WTC11 (cell line): ENCODE measurements around the gene THAP6. TPM values are rescaled to one million over a fixed set of nuclear protein-coding genes. Genes with fewer than 3 reads are reported as not detected.

Experiments
- ATAC-seq: fragments of 200-7000 bp; cut with Tn5 transposase; 2 replicates; pipeline ENCODE4 v1.10.0; 2021; ENCODE audit warnings: mild to moderate bottlenecking, moderate library complexity
- CTCF ChIA-PET: fragments of 300-600 bp; sonication (Branson Sonifier 250); formaldehyde crosslinking; loops from one replicate; lab custom pipeline; 2021; ENCODE audit warnings: antibody characterized with exemption; lab: Charles Lee
- POLR2A ChIA-PET: fragments of 350-600 bp; sonication (Branson Sonifier 250); formaldehyde crosslinking; loops from one replicate; lab custom pipeline; 2021; ENCODE audit warnings: antibody characterized with exemption; lab: Charles Lee
- DNase-seq: peaks from one replicate; pipeline ENCODE4 v3.0.0; 2021; ENCODE audit warnings: low spot score
- H3K27ac Mint-ChIP-seq: 2 replicates; pipeline ENCODE4 v1.8.0; 2021; ENCODE audit warnings: mixed read lengths
- H3K27me3 Mint-ChIP-seq: 2 replicates; pipeline ENCODE4 v1.8.0; 2021; ENCODE audit warnings: low read depth, mild to moderate bottlenecking, moderate library complexity, mixed read lengths
- H3K36me3 Mint-ChIP-seq: 2 replicates; pipeline ENCODE4 v1.8.0; 2021; ENCODE audit warnings: mixed read lengths
- H3K4me1 Mint-ChIP-seq: 2 replicates; pipeline ENCODE4 v1.8.0; 2022; ENCODE audit warnings: mixed read lengths
- H3K4me3 Mint-ChIP-seq: 2 replicates; pipeline ENCODE4 v1.8.0; 2021; ENCODE audit warnings: mild to moderate bottlenecking, moderate library complexity, mixed read lengths
- H3K9me3 Mint-ChIP-seq: 2 replicates; pipeline ENCODE4 v1.8.0; 2021; ENCODE audit warnings: mixed read lengths
- CBFB ChIP-seq: sonication (generic); formaldehyde crosslinking; IDR thresholded peaks from 2 replicates; pipeline ENCODE4 v1.8.1; 2022; ENCODE audit warnings: mild to moderate bottlenecking, low read depth, missing genetic modification reagents
- ELF4 ChIP-seq: sonication (generic); formaldehyde crosslinking; IDR thresholded peaks from 2 replicates; pipeline ENCODE4 v1.8.1; 2022; ENCODE audit warnings: low read depth, mild to moderate bottlenecking, moderate library complexity, missing genetic modification reagents
- ETV6 ChIP-seq: sonication (generic); formaldehyde crosslinking; IDR thresholded peaks from 2 replicates; pipeline ENCODE4 v1.8.1; 2022; ENCODE audit warnings: mild to moderate bottlenecking, missing genetic modification reagents
- FOXK1 ChIP-seq: sonication (generic); formaldehyde crosslinking; IDR thresholded peaks from 2 replicates; pipeline ENCODE4 v1.8.0; 2022; ENCODE audit warnings: mild to moderate bottlenecking, moderate library complexity, missing genetic modification reagents
- GABPB1 ChIP-seq: sonication (generic); formaldehyde crosslinking; IDR thresholded peaks from 2 replicates; pipeline ENCODE4 v1.8.1; 2023; ENCODE audit warnings: mild to moderate bottlenecking, missing genetic modification reagents
- GRHL2 ChIP-seq: fragments of 250-450 bp; sonication (Bioruptor Pico); IDR thresholded peaks from 2 replicates; pipeline ENCODE4 v1.8.0; 2022; ENCODE audit warnings: mild to moderate bottlenecking, moderate library complexity; ENCODE audit not compliant: insufficient replicate concordance, severe bottlenecking
- IRF2 ChIP-seq: sonication (generic); formaldehyde crosslinking; IDR thresholded peaks from 2 replicates; pipeline ENCODE4 v1.8.0; 2022; ENCODE audit warnings: low read depth, missing genetic modification reagents, borderline replicate concordance
- JAZF1 ChIP-seq: fragments of 250-450 bp; sonication (Bioruptor Pico); IDR thresholded peaks from 2 replicates; pipeline ENCODE4 v1.9.0; 2021; ENCODE audit warnings: moderate library complexity, mild to moderate bottlenecking, inconsistent platforms
- MYBL2 ChIP-seq: sonication (generic); formaldehyde crosslinking; IDR thresholded peaks from 2 replicates; pipeline ENCODE4 v1.8.1; 2023; ENCODE audit warnings: mild to moderate bottlenecking, moderate library complexity, missing genetic modification reagents
- NFATC4 ChIP-seq: fragments of 250-450 bp; sonication (Bioruptor Pico); IDR thresholded peaks from 2 replicates; pipeline ENCODE4 v1.9.0; 2021; ENCODE audit warnings: mild to moderate bottlenecking
- NFE2L1 ChIP-seq: sonication (generic); formaldehyde crosslinking; IDR thresholded peaks from 2 replicates; pipeline ENCODE4 v1.8.1; 2023; ENCODE audit warnings: missing genetic modification reagents
- PREB ChIP-seq: sonication (generic); formaldehyde crosslinking; IDR thresholded peaks from 2 replicates; pipeline ENCODE4 v1.8.1; 2022; ENCODE audit warnings: mild to moderate bottlenecking, missing genetic modification reagents, moderate library complexity, borderline replicate concordance
- SMAD4 ChIP-seq: sonication (generic); formaldehyde crosslinking; IDR thresholded peaks from 2 replicates; pipeline ENCODE4 v1.8.0; 2022; ENCODE audit warnings: mild to moderate bottlenecking, missing genetic modification reagents
- TEAD1 ChIP-seq: sonication (generic); formaldehyde crosslinking; IDR thresholded peaks from 2 replicates; pipeline ENCODE4 v1.8.0; 2022; ENCODE audit warnings: mild to moderate bottlenecking, missing genetic modification reagents
- ZBTB21 ChIP-seq: sonication (generic); formaldehyde crosslinking; IDR thresholded peaks from 2 replicates; pipeline ENCODE4 v1.8.1; 2023; ENCODE audit warnings: mild to moderate bottlenecking, missing genetic modification reagents, borderline replicate concordance
- ZMAT4 ChIP-seq: fragments of 250-450 bp; sonication (Bioruptor Pico); IDR thresholded peaks from 2 replicates; pipeline ENCODE4 v1.9.0; 2021; ENCODE audit warnings: mild to moderate bottlenecking
- ZNF138 ChIP-seq: sonication (generic); formaldehyde crosslinking; conservative IDR thresholded peaks from 2 replicates; pipeline ENCODE4 v1.8.1; 2022; ENCODE audit warnings: mild to moderate bottlenecking, moderate library complexity, missing genetic modification reagents
- ZNF671 ChIP-seq: fragments of 250-450 bp; sonication (Bioruptor Pico); IDR thresholded peaks from 2 replicates; pipeline ENCODE4 v1.8.0; 2021; ENCODE audit warnings: mild to moderate bottlenecking
- total RNA-seq: library from RNA; stranded (reverse); gene quantifications from 3 replicates; pipeline ENCODE4 v1.2.3, GENCODE V29; 2021
- TF ChIP-seq, protein P1 (sequence below): sonication (generic); formaldehyde crosslinking; IDR thresholded peaks from 2 replicates; pipeline ENCODE4 v1.8.0; 2023; ENCODE audit warnings: missing genetic modification reagents
- TF ChIP-seq, protein P2 (sequence below): sonication (generic); formaldehyde crosslinking; IDR thresholded peaks from 2 replicates; pipeline ENCODE4 v1.8.0; 2022; ENCODE audit warnings: mild to moderate bottlenecking, missing genetic modification reagents
- TF ChIP-seq, protein P3 (sequence below): sonication (generic); formaldehyde crosslinking; IDR thresholded peaks from 2 replicates; pipeline ENCODE4 v1.8.1; 2022; ENCODE audit warnings: missing genetic modification reagents, borderline replicate concordance
- TF ChIP-seq, protein P4 (sequence below): sonication (generic); formaldehyde crosslinking; IDR thresholded peaks from 2 replicates; pipeline ENCODE4 v1.8.1; 2023; ENCODE audit warnings: mild to moderate bottlenecking, missing genetic modification reagents
- TF ChIP-seq, protein P5 (sequence below): sonication (generic); formaldehyde crosslinking; IDR thresholded peaks from 2 replicates; pipeline ENCODE4 v1.8.1; 2023; ENCODE audit warnings: mild to moderate bottlenecking, moderate library complexity, missing genetic modification reagents
- TF ChIP-seq, protein P6 (sequence below): fragments of 250-450 bp; sonication (Bioruptor Pico); conservative IDR thresholded peaks from 2 replicates; pipeline ENCODE4 v1.9.0; 2021; ENCODE audit warnings: mild to moderate bottlenecking
- TF ChIP-seq, protein P7 (sequence below): fragments of 250-450 bp; sonication (Bioruptor Pico); IDR thresholded peaks from 2 replicates; pipeline ENCODE4 v1.9.0; 2021; ENCODE audit warnings: moderate library complexity, mild to moderate bottlenecking, inconsistent platforms, borderline replicate concordance

The THAP6 gene
- total RNA-seq, 1 experiment from 2014 or later = 13.3 TPM

DNA sequence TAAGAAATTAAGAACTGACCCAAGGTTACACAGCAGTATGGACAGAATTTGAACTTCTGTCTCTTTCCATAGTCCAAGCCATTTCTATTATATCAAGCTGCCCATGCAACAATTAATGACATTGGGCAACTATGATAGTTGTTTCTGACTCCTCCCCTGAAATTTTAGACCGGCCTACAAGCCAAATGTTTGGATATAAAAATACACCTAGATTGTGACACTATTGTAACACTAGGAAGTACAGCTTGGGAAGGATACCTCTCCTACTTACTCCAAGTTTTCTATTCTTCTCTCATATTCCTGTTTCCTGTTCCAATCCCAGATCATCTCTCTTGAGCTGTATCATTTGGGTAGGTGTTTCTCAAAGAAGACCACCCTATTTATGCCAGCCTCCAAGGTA lies 43.5 kb upstream of the THAP6 start:
- Mint-ChIP-seq H3K9me3 (no peaks in the 10 kb centered on the region), H3K36me3 (no peaks in the 10 kb centered on the region), H3K27ac (no peak overlapping the region), H3K4me1 (no peaks in the 10 kb centered on the region), H3K4me3 (no peak overlapping the region), H3K27me3 (no peaks in the 10 kb centered on the region)
- TF ChIP-seq, protein P1, sequence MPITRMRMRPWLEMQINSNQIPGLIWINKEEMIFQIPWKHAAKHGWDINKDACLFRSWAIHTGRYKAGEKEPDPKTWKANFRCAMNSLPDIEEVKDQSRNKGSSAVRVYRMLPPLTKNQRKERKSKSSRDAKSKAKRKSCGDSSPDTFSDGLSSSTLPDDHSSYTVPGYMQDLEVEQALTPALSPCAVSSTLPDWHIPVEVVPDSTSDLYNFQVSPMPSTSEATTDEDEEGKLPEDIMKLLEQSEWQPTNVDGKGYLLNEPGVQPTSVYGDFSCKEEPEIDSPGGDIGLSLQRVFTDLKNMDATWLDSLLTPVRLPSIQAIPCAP (CRISPR knock-in tag) = no peak
- TF ChIP-seq IRF2 = no peak
- TF ChIP-seq NFATC4 (CRISPR knock-in tag) = no peak
- no peak for TF ChIP-seq JAZF1 (CRISPR knock-in tag)
- no peak for TF ChIP-seq ELF4
- no peak for TF ChIP-seq ZNF138 (CRISPR knock-in tag)
- TF ChIP-seq PREB (CRISPR knock-in tag) = no peak
- no peak for TF ChIP-seq MYBL2 (CRISPR knock-in tag)
- no peak for TF ChIP-seq GRHL2 (CRISPR knock-in tag)
- TF ChIP-seq, protein P2, sequence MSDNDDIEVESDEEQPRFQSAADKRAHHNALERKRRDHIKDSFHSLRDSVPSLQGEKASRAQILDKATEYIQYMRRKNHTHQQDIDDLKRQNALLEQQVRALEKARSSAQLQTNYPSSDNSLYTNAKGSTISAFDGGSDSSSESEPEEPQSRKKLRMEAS (CRISPR knock-in tag) = no peak
- no peak for TF ChIP-seq ZBTB21 (CRISPR knock-in tag)
- no peak for TF ChIP-seq ZNF671 (CRISPR knock-in tag)
- TF ChIP-seq CBFB = no peak
- no peak for TF ChIP-seq NFE2L1 (CRISPR knock-in tag)
- TF ChIP-seq TEAD1 (CRISPR knock-in tag) = no peak
- POLR2A ChIA-PET = interaction anchor here (1.3 kb wide), 1 partner anchor 44 kb away, joined by 3 read pairs; the partner anchor contains the start of genes RCHY1 and THAP6
- ATAC-seq (no peak), DNase-seq (no peak)
- CTCF ChIA-PET = interaction anchor here (0.7 kb wide), 1 partner anchor 377 kb away, joined by 3 read pairs; no protein-coding TSS in a partner anchor

DNA sequence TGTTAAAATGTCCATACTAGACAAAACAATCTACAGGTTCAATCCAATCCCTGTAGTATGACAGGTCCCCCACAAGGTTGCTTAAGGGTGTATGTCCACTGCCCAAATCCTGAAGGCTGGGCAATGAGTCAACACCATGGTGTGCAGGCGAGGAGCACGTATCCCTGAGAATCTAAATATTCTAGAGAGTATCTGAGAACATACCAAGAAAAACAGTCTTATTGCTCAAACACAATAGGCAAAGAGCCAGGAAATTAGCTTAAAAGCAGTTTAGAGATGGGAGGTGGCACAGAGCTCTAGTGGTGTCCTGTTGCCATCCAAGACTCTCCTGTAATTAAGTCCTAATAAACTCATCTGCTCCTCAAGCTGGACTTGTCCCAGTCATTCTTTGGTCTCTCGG lies 37.1 kb upstream of the THAP6 start:
- POLR2A ChIA-PET = no interaction called here
- Mint-ChIP-seq H3K36me3 (peaks cover 36% of the 10 kb centered on the region), H3K9me3 (peaks cover 15% of the 10 kb centered on the region), H3K27ac (no peak overlapping the region), H3K4me1 (no peaks in the 10 kb centered on the region), H3K27me3 (no peaks in the 10 kb centered on the region), H3K4me3 (no peak overlapping the region)
- ATAC-seq (no peak), DNase-seq (no peak)
- TF ChIP-seq GABPB1 (CRISPR knock-in tag) = no peak
- TF ChIP-seq, protein P3, sequence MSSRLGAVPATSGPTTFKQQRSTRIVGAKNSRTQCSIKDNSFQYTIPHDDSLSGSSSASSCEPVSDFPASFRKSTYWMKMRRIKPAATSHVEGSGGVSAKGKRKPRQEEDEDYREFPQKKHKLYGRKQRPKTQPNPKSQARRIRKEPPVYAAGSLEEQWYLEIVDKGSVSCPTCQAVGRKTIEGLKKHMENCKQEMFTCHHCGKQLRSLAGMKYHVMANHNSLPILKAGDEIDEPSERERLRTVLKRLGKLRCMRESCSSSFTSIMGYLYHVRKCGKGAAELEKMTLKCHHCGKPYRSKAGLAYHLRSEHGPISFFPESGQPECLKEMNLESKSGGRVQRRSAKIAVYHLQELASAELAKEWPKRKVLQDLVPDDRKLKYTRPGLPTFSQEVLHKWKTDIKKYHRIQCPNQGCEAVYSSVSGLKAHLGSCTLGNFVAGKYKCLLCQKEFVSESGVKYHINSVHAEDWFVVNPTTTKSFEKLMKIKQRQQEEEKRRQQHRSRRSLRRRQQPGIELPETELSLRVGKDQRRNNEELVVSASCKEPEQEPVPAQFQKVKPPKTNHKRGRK (CRISPR knock-in tag) = no peak
- no peak for TF ChIP-seq FOXK1
- TF ChIP-seq, protein P4, sequence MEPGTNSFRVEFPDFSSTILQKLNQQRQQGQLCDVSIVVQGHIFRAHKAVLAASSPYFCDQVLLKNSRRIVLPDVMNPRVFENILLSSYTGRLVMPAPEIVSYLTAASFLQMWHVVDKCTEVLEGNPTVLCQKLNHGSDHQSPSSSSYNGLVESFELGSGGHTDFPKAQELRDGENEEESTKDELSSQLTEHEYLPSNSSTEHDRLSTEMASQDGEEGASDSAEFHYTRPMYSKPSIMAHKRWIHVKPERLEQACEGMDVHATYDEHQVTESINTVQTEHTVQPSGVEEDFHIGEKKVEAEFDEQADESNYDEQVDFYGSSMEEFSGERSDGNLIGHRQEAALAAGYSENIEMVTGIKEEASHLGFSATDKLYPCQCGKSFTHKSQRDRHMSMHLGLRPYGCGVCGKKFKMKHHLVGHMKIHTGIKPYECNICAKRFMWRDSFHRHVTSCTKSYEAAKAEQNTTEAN (CRISPR knock-in tag) = no peak
- TF ChIP-seq, protein P5, sequence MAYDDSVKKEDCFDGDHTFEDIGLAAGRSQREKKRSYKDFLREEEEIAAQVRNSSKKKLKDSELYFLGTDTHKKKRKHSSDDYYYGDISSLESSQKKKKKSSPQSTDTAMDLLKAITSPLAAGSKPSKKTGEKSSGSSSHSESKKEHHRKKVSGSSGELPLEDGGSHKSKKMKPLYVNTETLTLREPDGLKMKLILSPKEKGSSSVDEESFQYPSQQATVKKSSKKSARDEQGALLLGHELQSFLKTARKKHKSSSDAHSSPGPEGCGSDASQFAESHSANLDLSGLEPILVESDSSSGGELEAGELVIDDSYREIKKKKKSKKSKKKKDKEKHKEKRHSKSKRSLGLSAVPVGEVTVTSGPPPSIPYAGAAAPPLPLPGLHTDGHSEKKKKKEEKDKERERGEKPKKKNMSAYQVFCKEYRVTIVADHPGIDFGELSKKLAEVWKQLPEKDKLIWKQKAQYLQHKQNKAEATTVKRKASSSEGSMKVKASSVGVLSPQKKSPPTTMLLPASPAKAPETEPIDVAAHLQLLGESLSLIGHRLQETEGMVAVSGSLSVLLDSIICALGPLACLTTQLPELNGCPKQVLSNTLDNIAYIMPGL (CRISPR knock-in tag) = no peak
- TF ChIP-seq, protein P6, sequence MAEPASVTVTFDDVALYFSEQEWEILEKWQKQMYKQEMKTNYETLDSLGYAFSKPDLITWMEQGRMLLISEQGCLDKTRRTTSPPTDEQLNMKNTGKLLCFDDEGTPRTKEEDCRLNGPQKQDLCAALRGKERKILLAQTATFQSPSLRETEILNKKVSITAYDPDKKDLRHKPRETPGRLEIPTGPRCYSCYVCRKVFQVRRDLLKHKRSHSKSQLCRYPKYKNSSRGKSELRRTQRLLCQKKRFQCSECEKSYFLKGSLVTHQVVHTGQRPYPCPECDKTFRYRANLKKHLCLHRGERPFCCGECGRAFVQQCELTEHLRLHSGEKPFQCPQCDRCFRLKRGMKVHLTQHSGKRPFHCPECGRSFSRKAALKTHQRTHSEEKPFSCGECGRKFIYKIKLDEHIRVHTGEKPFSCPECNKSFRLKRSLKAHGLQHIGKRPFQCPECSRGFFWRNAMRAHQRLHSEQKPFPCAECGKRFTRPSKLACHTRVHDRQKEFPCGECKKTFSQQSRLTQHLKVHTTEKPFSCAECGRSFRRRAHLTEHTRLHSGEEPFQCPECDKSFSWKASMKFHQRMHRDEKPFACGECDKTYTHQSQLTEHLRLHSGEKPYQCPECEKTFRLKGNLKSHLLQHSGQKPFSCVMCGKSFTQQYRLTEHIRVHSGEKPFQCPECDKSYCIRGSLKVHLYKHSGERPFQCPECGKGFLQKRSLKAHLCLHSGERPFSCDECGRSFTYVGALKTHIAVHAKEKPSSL = no peak
- TF ChIP-seq, protein P7, sequence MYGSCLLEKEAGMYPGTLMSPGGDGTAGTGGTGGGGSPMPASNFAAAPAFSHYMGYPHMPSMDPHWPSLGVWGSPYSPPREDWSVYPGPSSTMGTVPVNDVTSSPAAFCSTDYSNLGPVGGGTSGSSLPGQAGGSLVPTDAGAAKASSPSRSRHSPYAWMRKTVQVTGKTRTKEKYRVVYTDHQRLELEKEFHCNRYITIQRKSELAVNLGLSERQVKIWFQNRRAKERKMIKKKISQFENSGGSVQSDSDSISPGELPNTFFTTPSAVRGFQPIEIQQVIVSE (CRISPR knock-in tag) = no peak
- TF ChIP-seq ZMAT4 (CRISPR knock-in tag) = no peak
- TF ChIP-seq SMAD4 (CRISPR knock-in tag) = no peak
- TF ChIP-seq ZBTB21 (CRISPR knock-in tag) = no peak
- no peak for TF ChIP-seq ETV6 (CRISPR knock-in tag)
- no peak for TF ChIP-seq MYBL2 (CRISPR knock-in tag)
- CTCF ChIA-PET = no interaction called here
